Measurements from ENCODE around the gene ZNF768. TPM values are rescaled to one million over a fixed set of nuclear protein-coding genes. Genes with fewer than 3 reads are reported as not detected.
"Not testable (repeated sequence)": the region's sequence is repeated elsewhere in the genome, so short reads cannot be mapped to it uniquely, and the experiment has no call there.

ZNF768 gene
- total RNA-seq, 4 donors from 2014 or later = 13.6 to 24.5 (median 20.6) TPM

DNA sequence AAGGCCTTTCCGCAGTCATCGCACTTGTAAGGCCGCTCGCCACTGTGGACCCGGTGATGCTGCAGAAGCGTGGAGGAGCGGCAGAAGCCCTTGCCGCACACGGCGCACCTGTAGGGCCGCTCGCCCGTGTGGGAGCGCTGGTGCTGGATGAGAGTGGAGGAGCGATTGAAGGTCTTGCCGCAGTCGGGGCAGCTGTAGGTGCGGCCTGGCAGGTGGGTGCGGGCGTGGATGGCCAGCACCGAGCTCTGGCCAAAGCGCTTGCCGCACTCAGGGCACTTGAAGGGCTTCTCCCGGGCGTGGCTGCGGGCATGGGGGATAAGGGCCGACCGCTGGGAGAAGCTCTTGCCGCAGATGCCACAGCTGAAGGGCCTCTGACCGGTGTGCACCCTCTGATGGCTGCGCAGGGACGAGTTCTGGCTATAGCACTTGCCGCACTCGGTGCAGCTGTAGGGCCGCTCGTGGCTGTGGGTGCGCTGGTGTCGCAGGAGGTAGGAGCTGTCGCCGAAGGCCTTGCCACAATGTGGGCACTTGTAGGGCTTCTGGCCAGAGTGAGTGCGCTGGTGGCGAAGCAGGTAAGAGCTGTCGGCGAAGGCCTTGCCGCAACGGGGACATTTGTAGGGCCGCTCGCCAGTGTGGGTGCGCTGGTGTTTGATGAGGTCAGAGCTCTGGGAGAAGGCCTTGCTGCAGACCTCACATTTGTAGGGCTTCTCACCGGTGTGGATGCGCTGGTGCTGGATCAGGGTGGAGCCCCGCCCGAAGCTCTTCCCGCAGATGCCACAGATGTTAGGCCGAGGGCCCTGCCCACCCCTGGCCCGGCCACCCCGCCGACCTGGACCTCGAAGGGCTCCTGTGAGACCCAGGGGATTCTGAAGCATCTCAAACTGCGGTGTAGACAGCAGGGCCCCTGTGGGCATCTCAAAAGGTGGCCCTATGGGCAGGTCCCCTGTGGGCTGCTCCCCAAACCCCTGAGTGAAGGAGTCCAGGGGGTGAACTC, 1.5 kb downstream of the ZNF768 start:
- Histone ChIP-seq H3K36me3 (peaks cover 0 to 16% (median 0%) of the 10 kb centered on the region in 3 donors), H3K4me1 (peaks cover 16 to 49% (median 17%) of the 10 kb centered on the region in 3 donors), H3K27me3 (no peaks in the 10 kb centered on the region), H3K27ac (no peak overlapping the region), H3K4me3 (no peak overlapping the region), H3K9me3 (no peaks in the 10 kb centered on the region)
- intact Hi-C loops (cut with DNase I) = loop anchor here (5.0 kb wide), 1 partner anchor 78 kb away; the partner anchor contains the start of gene SEPHS2
- DNase-seq = no peak
- 94 to 100% methylated on average over 5 to 18 of the region's 60 CpGs for WGBS, 2 donors
- no peak for TF ChIP-seq POLR2A (IDR thresholded peaks at IDR 0.05)
- TF ChIP-seq, protein P1, sequence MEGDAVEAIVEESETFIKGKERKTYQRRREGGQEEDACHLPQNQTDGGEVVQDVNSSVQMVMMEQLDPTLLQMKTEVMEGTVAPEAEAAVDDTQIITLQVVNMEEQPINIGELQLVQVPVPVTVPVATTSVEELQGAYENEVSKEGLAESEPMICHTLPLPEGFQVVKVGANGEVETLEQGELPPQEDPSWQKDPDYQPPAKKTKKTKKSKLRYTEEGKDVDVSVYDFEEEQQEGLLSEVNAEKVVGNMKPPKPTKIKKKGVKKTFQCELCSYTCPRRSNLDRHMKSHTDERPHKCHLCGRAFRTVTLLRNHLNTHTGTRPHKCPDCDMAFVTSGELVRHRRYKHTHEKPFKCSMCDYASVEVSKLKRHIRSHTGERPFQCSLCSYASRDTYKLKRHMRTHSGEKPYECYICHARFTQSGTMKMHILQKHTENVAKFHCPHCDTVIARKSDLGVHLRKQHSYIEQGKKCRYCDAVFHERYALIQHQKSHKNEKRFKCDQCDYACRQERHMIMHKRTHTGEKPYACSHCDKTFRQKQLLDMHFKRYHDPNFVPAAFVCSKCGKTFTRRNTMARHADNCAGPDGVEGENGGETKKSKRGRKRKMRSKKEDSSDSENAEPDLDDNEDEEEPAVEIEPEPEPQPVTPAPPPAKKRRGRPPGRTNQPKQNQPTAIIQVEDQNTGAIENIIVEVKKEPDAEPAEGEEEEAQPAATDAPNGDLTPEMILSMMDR (IDR thresholded peaks at IDR 0.05) = no peak

DNA sequence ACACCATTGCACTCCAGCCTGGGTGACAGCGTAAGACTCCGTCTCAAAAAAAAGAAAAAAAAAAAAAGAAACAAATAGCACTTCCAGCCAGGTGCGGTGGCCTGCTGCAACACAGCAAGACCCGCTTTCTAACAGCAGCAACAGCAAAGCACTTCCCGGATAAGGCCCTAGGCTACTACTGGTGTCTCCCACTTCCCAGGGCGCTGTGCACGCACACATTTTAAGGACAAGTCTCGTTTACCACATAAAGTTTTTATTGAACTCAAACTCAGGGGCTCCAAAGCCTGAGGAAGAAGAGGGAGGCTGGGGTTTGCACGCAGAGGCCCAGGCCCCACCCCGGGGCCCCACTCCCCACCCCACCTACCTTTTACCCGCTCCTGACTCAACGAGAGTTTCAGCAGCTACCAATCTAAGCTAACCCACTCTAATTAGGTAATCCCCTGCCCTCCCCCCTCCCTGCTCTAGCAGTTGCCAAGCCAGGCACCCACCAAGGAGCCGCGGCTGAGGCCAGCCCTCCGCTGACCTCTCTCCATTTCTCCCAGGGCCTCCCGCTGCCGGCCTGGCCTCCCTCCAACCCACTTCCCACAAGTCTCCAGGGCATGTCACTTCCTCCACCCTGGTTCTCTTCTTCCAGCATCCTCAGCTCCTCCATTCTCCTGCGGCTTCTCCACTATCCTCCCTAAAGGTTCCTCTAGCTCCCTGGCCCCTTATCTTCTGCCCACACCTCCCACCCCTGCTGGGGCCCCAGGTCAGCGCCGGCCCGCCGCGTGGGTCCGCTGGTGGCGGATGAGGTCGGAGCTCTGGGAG, 2.4 kb downstream of the ZNF768 start:
- H3K36me3 ChIP-seq = peaks cover 0 to 16% (median 0%) of the 10 kb centered on the region in 3 donors
- 61 to 78% methylated on average over 16 to 18 of the region's 26 CpGs for WGBS, 2 donors
- H3K4me3 ChIP-seq = no peak overlapping the region
- H3K27me3 ChIP-seq = no peaks in the 10 kb centered on the region
- no peak for DNase-seq
- intact Hi-C loops (cut with DNase I) = no loop called here
- no peak for TF ChIP-seq POLR2A (IDR thresholded peaks at IDR 0.05)
- TF ChIP-seq, protein P1 (IDR thresholded peaks at IDR 0.05) = no peak
- H3K9me3 ChIP-seq = no peaks in the 10 kb centered on the region
- H3K4me1 ChIP-seq = peaks cover 11 to 43% (median 16%) of the 10 kb centered on the region in 3 donors
- no peak overlapping the region for H3K27ac ChIP-seq

DNA sequence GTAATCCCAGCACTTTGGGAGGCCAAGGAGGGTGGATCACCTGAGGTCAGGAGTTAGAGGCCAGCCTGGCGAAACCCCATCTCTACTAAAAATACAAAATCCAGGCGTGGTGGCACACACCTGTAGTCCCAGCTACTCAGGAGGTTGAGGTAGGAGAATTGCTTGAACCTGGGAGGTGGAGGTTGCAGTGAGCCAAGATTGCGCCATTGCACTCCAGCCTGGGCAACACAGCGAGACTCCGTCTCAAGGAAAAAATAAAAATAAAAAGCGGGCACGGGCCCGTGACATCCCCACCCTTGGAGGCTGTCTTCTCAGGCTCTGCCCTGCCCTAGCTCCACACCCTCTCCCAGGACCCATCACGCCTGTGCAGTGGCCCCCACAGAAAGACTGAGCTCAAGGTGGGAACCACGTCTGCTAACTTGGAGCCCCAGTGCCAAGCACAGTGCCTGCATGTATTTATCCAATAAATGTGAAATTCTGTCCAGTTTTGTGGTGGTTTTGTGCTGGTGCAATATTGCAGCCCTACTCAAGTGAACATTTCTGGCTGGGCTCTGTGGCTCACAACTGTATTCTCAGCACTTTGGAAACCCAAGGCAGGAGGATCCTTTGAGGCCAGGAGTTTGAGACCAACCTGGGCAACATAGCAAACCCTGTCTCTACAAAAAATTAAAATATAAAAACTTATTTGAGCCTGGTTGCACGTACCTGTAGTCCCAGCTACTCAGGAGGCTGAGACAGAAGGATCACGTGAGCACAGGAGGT, 3.5 kb downstream of the ZNF768 start:
- H3K27ac ChIP-seq; DNase-seq; H3K4me3 ChIP-seq; intact Hi-C loops (cut with DNase I); H3K9me3 ChIP-seq; H3K27me3 ChIP-seq: not testable (repeated sequence)
- 77 to 82% methylated on average over 6 of the region's 12 CpGs for WGBS, 2 donors
- H3K4me1 ChIP-seq = peaks cover 5 to 32% (median 5%) of the 10 kb centered on the region in 3 donors
- H3K36me3 ChIP-seq = peaks cover 0 to 16% (median 0%) of the 10 kb centered on the region in 3 donors

DNA sequence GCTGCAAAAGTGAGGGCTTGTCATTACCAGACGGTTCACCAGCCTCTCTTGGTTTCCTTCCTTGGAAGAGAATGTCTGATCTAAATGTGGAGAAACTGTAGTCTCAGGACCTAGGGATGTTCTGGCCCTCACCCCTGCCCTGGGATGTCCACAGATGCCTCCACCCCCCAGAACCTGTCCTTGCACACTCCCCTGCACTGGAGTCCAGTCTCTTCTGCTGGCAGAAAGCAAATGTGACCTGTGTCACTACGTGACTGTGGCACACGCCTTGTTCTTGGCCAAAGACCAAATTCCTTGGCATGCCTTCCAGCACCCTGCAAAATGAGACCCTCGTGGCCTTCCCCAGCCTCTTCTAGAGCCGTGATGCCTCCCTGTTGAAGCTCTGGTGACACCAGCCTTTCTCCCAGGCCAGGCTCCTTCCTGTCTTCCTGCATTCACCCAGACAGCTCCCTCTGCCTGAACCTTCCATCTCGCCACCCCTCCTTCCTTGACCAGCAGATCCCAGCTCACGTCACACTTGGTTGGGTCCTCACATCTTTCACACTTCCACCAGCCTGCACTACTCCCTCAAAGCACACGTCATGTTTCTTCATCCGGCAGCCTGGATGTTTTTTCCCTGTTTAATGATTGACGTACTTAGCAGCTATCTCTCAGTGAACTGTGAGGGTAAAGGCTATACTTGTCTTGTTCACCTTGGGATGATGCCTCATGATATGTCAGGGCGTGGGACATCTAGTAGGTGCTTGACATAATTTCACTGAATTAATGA, 4.3 kb downstream of the ZNF768 start:
- H3K4me1 ChIP-seq = peaks cover 0 to 26% (median 0%) of the 10 kb centered on the region in 3 donors
- H3K4me3 ChIP-seq = no peak overlapping the region
- no peak for DNase-seq
- H3K27ac ChIP-seq = no peak overlapping the region
- 46 to 58% methylated on average over 10 of the region's 11 CpGs for WGBS, 2 donors
- no peaks in the 10 kb centered on the region for H3K27me3 ChIP-seq
- intact Hi-C loops (cut with DNase I) = no loop called here
- no peak for TF ChIP-seq POLR2A (IDR thresholded peaks at IDR 0.05)
- TF ChIP-seq, protein P1 (IDR thresholded peaks at IDR 0.05) = no peak
- peaks cover 0 to 16% (median 0%) of the 10 kb centered on the region in 3 donors for H3K36me3 ChIP-seq
- H3K9me3 ChIP-seq = no peaks in the 10 kb centered on the region

Data from esophagus squamous epithelium (tissue), 5 donors.